AG09309 (cell line): ENCODE results near the gene PIP5K1C.

Source experiments
- DNase-seq: peaks from one replicate; pipeline ENCODE4 v3.0.0-alpha.2; 2010; ENCODE audit warnings: low read depth
- H3K4me3 ChIP-seq: 2 replicates; pipeline ENCODE4 v1.5.1; 2011; ENCODE audit warnings: mild to moderate bottlenecking, low read depth, low read length, moderate library complexity; ENCODE audit not compliant: control insufficient read depth
- TF ChIP-seq, protein P1 (sequence below): IDR thresholded peaks from 2 replicates; pipeline ENCODE4 v1.5.1; 2011; ENCODE audit warnings: mild to moderate bottlenecking, low read depth, low read length, inconsistent platforms; ENCODE audit not compliant: insufficient read depth, control insufficient read depth; ENCODE audit errors: missing control alignments

Gene PIP5K1C

DNA sequence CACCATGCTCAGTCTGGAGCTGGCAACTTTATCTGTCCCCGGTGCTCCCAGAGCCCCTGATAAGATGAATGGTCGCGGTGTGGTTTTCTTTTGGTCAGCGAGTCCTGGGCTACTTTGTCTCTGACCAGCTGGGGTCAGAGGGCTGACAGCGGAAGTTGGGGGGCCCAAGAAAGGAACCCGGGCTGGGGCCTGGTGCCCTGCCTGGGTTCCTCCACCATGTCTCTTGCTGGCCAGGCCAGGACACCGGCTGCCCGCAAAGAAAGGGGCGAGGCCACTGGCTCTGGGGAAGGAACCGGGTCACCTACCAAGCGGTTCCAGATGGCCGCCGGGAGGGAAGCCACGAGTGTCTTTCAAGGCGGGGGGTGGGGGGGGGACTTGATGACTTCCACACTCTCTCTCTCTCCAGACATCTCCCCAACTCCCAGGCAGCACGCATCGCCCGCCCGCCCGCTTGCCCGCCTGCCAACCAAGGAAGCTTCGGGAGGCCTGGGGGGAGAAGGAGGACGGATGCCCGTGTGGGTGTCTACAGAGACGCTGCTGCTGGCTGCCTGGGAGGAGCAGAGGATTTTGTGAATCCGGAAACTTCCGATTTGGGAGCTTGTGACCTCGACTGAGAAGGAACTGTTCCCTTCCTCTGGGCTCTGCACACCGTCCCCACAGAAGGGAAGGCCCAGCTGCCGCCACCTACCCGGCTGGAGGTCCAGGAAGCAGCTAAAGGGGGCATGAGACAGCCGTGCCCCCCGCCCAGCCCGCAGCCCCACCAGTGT, 1.1 kb downstream of the PIP5K1C start:
- TF ChIP-seq, protein P1, sequence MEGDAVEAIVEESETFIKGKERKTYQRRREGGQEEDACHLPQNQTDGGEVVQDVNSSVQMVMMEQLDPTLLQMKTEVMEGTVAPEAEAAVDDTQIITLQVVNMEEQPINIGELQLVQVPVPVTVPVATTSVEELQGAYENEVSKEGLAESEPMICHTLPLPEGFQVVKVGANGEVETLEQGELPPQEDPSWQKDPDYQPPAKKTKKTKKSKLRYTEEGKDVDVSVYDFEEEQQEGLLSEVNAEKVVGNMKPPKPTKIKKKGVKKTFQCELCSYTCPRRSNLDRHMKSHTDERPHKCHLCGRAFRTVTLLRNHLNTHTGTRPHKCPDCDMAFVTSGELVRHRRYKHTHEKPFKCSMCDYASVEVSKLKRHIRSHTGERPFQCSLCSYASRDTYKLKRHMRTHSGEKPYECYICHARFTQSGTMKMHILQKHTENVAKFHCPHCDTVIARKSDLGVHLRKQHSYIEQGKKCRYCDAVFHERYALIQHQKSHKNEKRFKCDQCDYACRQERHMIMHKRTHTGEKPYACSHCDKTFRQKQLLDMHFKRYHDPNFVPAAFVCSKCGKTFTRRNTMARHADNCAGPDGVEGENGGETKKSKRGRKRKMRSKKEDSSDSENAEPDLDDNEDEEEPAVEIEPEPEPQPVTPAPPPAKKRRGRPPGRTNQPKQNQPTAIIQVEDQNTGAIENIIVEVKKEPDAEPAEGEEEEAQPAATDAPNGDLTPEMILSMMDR, result no peak
- H3K4me3 ChIP-seq, result peak overlapping the region; percentile 83
- DNase-seq, result no peak

DNA sequence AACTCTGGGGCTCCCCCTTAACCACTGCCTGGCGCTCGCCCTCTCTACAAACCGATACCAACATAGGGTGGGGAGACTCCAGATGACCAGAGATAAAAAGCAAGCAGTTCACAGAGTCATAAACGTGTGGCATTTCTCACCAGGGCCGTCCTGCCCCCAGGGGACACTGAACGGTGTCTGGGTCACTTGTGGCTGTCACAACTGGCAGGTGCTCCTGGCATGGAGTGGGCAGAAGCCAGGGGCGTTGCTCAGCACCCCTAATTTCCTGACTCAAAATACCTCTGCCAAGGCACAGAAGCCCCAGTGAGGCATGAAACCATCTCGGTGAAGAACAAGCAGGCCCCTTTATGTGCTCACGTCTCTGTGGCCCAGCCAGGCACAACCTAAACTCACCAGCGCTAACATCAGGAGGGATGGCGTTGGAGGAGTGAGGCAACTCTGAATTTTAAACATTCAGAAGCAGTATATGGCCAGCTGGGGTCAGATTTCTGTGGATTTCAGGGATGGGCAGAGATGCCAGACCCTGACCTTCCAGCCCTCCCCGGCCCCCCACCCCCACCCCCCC, 1.8 kb downstream of the PIP5K1C start:
- TF ChIP-seq, protein P1, result no peak

DNA sequence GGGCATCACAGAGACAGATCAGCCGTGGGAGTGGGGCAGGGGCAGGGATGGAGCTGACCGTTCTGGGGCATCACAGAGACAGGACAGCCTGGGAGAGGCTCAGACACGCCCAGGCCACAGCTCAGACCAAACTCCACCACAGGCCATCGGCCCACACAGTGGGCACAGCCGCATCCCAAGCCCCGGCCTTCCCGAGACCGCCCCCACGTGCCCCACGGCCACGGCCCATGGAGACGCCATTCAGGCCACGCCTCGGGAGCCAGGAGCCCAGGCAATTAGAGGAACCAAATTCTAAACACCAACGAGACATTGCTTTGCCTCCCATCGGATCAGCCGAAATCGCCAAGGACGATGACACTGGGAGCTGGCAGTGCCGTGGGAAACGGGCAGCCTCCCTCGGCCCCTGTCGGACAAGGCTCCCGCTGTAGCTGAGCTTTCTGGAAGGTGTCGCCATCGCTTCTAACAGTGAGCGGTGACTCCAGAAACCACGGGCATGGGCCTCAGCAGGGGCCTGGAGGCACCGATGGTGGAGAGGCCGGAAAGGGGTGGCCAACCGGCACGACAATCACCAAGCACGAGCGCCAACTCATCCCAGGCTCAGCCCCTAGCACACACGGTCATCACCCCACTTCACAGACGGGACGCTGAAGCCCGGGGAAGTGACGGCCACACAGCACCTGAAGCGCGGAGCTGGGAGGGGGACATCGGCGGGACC, 2.4 kb downstream of the PIP5K1C start:
- TF ChIP-seq, protein P1, result no peak
- H3K4me3 ChIP-seq, result no peak overlapping the region; the same call in 1 of the 2 replicates

More for the DNA sequence above, 1.8 kb downstream of the PIP5K1C start:
- DNase-seq, result no peak
- H3K4me3 ChIP-seq, result peak overlapping the region; percentile 2

DNA sequence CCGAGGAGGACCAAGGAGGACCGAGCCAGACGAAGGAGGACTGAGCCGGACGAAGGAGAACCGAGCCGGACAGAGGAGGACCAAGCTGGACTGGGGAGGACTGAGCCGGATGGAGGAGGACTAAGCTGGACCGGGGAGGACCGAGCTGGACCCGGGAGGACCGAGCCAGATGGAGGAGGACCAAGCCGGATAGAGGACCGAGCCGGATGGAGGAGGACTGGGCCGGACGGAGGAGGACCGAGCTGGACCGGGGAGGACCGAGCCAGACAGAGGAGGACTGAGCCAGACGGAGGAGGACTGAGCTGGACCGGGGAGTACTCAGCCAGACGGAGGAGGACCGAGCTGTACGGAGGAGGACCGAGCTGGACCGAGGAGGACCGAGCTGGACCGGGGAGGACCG, 3.2 kb downstream of the PIP5K1C start:
- TF ChIP-seq, protein P1, result no peak
- no peak overlapping the region for H3K4me3 ChIP-seq
- no peak for DNase-seq

More for the DNA sequence above, 2.4 kb downstream of the PIP5K1C start:
- DNase-seq, result no peak

DNA sequence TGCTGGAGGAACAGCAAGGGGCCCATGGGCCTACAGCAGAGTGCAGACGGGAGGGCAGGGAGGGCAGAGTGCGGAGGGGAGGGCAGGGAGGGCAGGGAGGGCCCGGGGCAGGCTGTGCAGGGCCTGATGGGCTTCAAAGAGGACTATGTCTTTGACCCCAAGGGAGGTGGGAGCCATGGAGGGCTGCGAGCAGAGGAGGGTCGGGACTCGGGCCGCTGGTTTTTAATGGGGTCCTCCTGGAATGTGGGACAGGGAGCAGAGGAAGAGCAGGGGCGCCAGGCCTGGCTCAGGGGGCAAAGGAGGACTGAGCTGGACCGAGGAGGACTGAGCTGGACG, 3.6 kb downstream of the PIP5K1C start:
- TF ChIP-seq, protein P1, result no peak
- no peak for DNase-seq
- H3K4me3 ChIP-seq, result no peak overlapping the region

DNA sequence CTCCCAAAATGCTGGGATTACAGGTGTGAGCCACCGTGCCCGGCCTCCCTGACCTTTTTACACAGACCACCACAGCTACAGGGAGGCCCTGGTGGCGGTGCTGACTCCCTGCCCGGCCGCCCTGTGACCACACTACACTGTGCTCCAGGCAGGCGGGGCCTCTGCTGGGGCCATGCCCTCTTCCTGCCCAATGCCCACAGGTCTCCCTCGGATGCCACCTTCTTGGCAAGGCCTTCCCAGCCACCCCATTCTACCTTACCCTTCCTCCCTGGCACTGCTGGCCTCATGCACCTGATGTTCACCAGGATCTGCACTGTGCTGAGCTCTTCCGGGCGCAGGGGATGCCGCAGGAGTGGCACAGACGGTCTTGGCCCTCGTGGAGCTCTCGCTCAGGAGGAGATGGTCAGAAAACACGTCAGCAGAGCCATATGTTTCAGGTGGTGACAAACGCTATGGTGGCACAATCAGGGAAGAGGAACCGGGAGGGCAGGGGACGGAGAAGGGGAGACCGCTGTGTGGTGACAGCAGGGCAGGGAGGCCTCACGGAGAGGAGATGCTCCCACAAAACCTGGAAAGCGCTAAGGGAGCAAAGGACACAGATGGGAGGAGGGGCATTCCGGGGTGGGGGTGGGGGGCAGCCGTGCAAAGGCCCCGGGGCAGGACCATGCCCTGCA, 4.1 kb downstream of the PIP5K1C start:
- no peak overlapping the region for H3K4me3 ChIP-seq
- DNase-seq, result no peak
- TF ChIP-seq, protein P1, result no peak
